ENCODE measurements around the gene ZPR1. TPM values are rescaled to one million over a fixed set of nuclear protein-coding genes. Genes with fewer than 3 reads are reported as not detected.

ZPR1 gene
- total RNA-seq, 1 donor from 2014 or later = 69.0 TPM

- peaks cover 4% of the 10 kb centered on the region for H3K27me3 Mint-ChIP-seq
- no peak overlapping the region for H3K4me3 Mint-ChIP-seq
- no peak overlapping the region for H3K27ac Mint-ChIP-seq
- peaks cover 13% of the 10 kb centered on the region for H3K4me1 Mint-ChIP-seq
- ChIA-PET POLR2A (no interaction called here), CTCF (no interaction called here)
- intact Hi-C loops (cut with micrococcal nuclease) = no loop called here
- no peaks in the 10 kb centered on the region for H3K9me3 Mint-ChIP-seq
- H3K36me3 Mint-ChIP-seq (ENCODE audit: low read depth) = no peaks in the 10 kb centered on the region
- no peak for TF ChIP-seq CTCF (IDR thresholded peaks at IDR 0.05)
- DNase-seq (no peak), ATAC-seq (ENCODE audit: low read depth) (no peak)
Observed at GRCh38 chr11:116833816-116834534, 46.2 kb upstream of the ZPR1 start.

- no peaks in the 10 kb centered on the region for H3K36me3 Mint-ChIP-seq (ENCODE audit: low read depth)
- H3K27ac Mint-ChIP-seq = no peak overlapping the region
- H3K4me1 Mint-ChIP-seq = peaks cover 13% of the 10 kb centered on the region
- TF ChIP-seq CTCF (IDR thresholded peaks at IDR 0.05) = no peak
- ATAC-seq (ENCODE audit: low read depth) = no peak
- intact Hi-C loops (cut with micrococcal nuclease) = no loop called here
- H3K4me3 Mint-ChIP-seq = no peak overlapping the region
- H3K9me3 Mint-ChIP-seq = no peaks in the 10 kb centered on the region
- ChIA-PET CTCF (no interaction called here), POLR2A (no interaction called here)
- DNase-seq = no peak
- peaks cover 4% of the 10 kb centered on the region for H3K27me3 Mint-ChIP-seq
Observed at GRCh38 chr11:116833491-116833815, 45.6 kb upstream of the ZPR1 start.

GRCh38 chr11:116832350-116833290 is 44.8 kb upstream of the ZPR1 start:
- intact Hi-C loops (cut with micrococcal nuclease) = no loop called here
- no peak overlapping the region for H3K4me3 Mint-ChIP-seq
- H3K27me3 Mint-ChIP-seq = peaks cover 4% of the 10 kb centered on the region
- no peaks in the 10 kb centered on the region for H3K9me3 Mint-ChIP-seq
- TF ChIP-seq CTCF (IDR thresholded peaks at IDR 0.05) = no peak
- no peaks in the 10 kb centered on the region for H3K36me3 Mint-ChIP-seq (ENCODE audit: low read depth)
- no peak overlapping the region for H3K27ac Mint-ChIP-seq
- DNase-seq (no peak), ATAC-seq (ENCODE audit: low read depth) (no peak)
- POLR2A ChIA-PET = no interaction called here
- peaks cover 13% of the 10 kb centered on the region for H3K4me1 Mint-ChIP-seq
- CTCF ChIA-PET = no interaction called here

GRCh38 chr11:116831790-116832349 is 44.0 kb upstream of the ZPR1 start:
- peaks cover 13% of the 10 kb centered on the region for H3K4me1 Mint-ChIP-seq
- H3K27me3 Mint-ChIP-seq = peaks cover 4% of the 10 kb centered on the region
- ATAC-seq (ENCODE audit: low read depth) (no peak), DNase-seq (no peak)
- H3K27ac Mint-ChIP-seq = no peak overlapping the region
- ChIA-PET CTCF (no interaction called here), POLR2A (no interaction called here)
- H3K4me3 Mint-ChIP-seq = no peak overlapping the region
- no peak for TF ChIP-seq CTCF (IDR thresholded peaks at IDR 0.05)
- intact Hi-C loops (cut with micrococcal nuclease) = no loop called here
- H3K9me3 Mint-ChIP-seq = no peaks in the 10 kb centered on the region
- no peaks in the 10 kb centered on the region for H3K36me3 Mint-ChIP-seq (ENCODE audit: low read depth)

All from activated B cell treated with CpG ODN at 0.5 μM for 24 hours (primary cell).